Measurements from ENCODE around the gene AGO4.
"Not testable (repeated sequence)": the region's sequence is repeated elsewhere in the genome, so short reads cannot be mapped to it uniquely, and the experiment has no call there.

AGO4 gene

DNA sequence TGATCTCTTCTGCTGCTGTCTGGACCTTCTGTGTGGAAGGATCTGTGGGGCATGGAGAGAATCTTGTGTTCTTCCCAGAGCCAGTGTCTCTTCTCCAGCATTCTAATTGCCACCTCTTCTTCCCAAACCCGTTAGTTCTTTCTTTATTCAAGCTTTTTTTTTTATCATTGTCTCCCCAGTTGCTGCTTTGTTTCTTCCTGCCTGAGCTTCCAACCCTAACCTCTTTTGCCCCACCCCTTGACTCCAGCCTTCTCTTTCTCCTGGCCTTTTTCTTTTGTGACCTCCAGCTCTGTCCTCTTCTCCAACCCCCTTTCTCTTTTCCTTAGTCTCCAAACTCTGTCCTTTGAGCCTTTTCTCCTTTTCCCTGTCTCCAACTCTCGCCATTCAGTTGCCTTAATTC lies 79.7 kb downstream of the AGO4 start:
- H3K4me3 ChIP-seq (replicated peaks; ENCODE audit: low read depth, low read length) = no peak overlapping the region
- no peak for DNase-seq (ENCODE audit: low read depth)
- no peak for TF ChIP-seq CTCF (IDR thresholded peaks at IDR 0.05; ENCODE audit: low read length, missing control alignments)

DNA sequence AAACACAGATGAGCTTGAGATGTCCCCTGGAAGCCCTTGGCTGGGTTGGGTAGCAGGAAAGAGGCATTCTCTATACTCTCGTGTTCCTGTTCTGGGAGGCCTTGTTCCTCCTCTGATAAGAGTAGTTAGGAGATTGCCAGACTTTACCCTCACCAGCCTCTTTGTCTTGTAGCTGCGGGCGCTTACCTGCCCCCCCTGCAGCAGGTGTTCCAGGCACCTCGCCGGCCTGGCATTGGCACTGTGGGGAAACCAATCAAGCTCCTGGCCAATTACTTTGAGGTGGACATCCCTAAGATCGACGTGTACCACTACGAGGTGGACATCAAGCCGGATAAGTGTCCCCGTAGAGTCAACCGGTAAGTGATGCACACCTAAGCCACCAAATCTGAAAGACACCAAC lies 80.4 kb downstream of the AGO4 start:
- DNase-seq (ENCODE audit: low read depth) = no peak
- TF ChIP-seq CTCF (IDR thresholded peaks at IDR 0.05; ENCODE audit: low read length, missing control alignments) = no peak
- H3K4me3 ChIP-seq (replicated peaks; ENCODE audit: low read depth, low read length) = no peak overlapping the region

DNA sequence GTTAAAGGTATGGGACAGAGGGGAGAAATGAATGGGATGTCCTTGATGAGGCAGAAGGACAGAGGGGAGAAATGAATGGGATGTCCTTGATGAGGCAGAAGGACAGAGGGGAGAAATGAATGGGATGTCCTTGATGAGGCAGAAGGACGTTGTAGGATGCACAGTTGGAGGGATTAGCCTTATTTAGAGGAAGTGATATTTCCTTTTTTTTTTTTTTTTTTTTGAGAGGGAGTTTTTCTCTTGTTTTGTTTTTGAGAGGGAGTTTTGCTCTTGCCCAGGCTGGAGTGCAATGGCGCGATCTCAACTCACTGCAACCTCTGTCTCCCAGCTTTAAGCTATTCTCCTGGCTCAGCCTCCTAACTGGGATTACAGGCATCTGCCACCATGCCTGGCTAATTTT lies 81.2 kb downstream of the AGO4 start:
- not testable (repeated sequence) for H3K4me3 ChIP-seq (replicated peaks; ENCODE audit: low read depth, low read length); DNase-seq (ENCODE audit: low read depth)

- no peak for TF ChIP-seq CTCF (IDR thresholded peaks at IDR 0.05; ENCODE audit: low read length, missing control alignments)
- H3K4me3 ChIP-seq (replicated peaks; ENCODE audit: low read depth, low read length) = no peak overlapping the region
- DNase-seq (ENCODE audit: low read depth) = no peak
These were observed 85.4 kb downstream of the AGO4 start for GRCh38 chr1:35893051-35893879.

- no peak overlapping the region for H3K4me3 ChIP-seq (replicated peaks; ENCODE audit: low read depth, low read length)
- TF ChIP-seq CTCF (IDR thresholded peaks at IDR 0.05; ENCODE audit: low read length, missing control alignments) = no peak
- peak; percentile 66 for DNase-seq (ENCODE audit: low read depth)
These were observed 86.4 kb downstream of the AGO4 start for GRCh38 chr1:35894183-35894582.

DNA sequence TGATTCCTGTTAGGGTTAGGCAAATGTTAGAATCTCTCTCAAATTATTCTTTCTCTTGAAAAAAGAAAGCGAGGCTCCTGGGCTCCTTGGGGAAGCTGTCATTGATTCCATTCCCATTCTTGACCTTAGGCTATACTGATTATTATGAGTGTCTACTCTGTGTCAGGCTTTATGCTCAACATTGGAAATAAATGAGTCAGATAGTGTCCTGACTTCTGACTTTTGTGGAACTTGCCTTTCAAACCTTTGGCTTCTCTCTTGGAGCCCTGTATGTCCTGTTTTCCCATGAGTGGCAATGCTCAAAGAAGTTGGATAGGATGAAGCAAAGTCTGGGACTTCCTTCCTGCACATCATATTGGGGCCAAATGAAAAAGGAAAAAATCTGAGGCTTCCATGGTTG lies 86.8 kb downstream of the AGO4 start:
- no peak overlapping the region for H3K4me3 ChIP-seq (replicated peaks; ENCODE audit: low read depth, low read length)
- no peak for TF ChIP-seq CTCF (IDR thresholded peaks at IDR 0.05; ENCODE audit: low read length, missing control alignments)
- no peak for DNase-seq (ENCODE audit: low read depth)

GRCh38 chr1:35899941-35900340 lies 92.1 kb downstream of the AGO4 start:
- peak; percentile 29 for TF ChIP-seq CTCF (IDR thresholded peaks at IDR 0.05; ENCODE audit: low read length, missing control alignments)
- no peak overlapping the region for H3K4me3 ChIP-seq (replicated peaks; ENCODE audit: low read depth, low read length)
- DNase-seq (ENCODE audit: low read depth) = no peak

Data from fibroblast of pulmonary artery (primary cell).